GM12878 (cell line): Measurements from ENCODE around the gene DOCK1. TPM values are rescaled to one million over a fixed set of nuclear protein-coding genes. Genes with fewer than 3 reads are reported as not detected.

ENCODE experiments used
- ATAC-seq: fragments of 200-7000 bp; cut with Tn5 transposase; 3 replicates; pipeline ENCODE4 v1.9.1; 2020; ENCODE audit warnings: mild to moderate bottlenecking, moderate library complexity
- BruUV-seq: library from RNA; stranded (reverse); fragments of 400-500 nt; replicated peaks from 2 replicates; lab custom pipeline; 2021; lab: Mats Ljungman, UMichigan
- CTCF ChIA-PET: fragments of 300-600 bp; sonication (Branson Sonifier 250); formaldehyde crosslinking; extraction: SDS; loops from one replicate; lab custom pipeline; 2021; ENCODE audit warnings: inconsistent platforms; lab: Yijun Ruan, JAX
- POLR2A ChIA-PET: fragments of 350-600 bp; formaldehyde crosslinking; extraction: SDS; loops from one replicate; lab custom pipeline; 2021; ENCODE audit warnings: inconsistent platforms; lab: Charles Lee
- RAD21 ChIA-PET: fragments of 300-600 bp; sonication (Branson Sonifier 250); formaldehyde crosslinking; loops from one replicate; lab custom pipeline; 2023; ENCODE audit warnings: antibody characterized with exemption; ENCODE audit not compliant: unreplicated experiment; lab: Charles Lee
- SMC1A ChIA-PET: fragments of 300-600 bp; sonication (Branson Sonifier 250); formaldehyde crosslinking; loops from one replicate; lab custom pipeline; 2023; ENCODE audit not compliant: unreplicated experiment, uncharacterized antibody; lab: Charles Lee
- DNase-seq: peaks from one replicate; pipeline ENCODE4 v3.0.0-alpha.2; 2011; ENCODE audit warnings: low read depth, low spot score
- FAIRE-seq: peaks from 3 replicates; lab custom pipeline; 2011; peaks lifted over from hg19 to GRCh38; lab: Jason Lieb, UNC
- H2AFZ ChIP-seq: 2 replicates; pipeline ENCODE4 v1.6.0; 2011; ENCODE audit warnings: low read depth, low read length, control low read depth; ENCODE audit not compliant: control insufficient read depth
- H3K27ac ChIP-seq: 2 replicates; pipeline ENCODE4 v1.5.1; 2011; ENCODE audit warnings: control low read depth; ENCODE audit not compliant: control insufficient read depth, insufficient read depth
- H3K27me3 ChIP-seq, 2 experiments: replicated peaks in 1 of 2; 2 replicates each; pipeline versions ENCODE4 v1.6.0 to v1.6.1; 2011; ENCODE audit warnings: low read length in 1 of 2; ENCODE audit not compliant: control insufficient read depth in 2 of 2, insufficient read depth in 2 of 2
- H3K36me3 ChIP-seq, 2 experiments: 2 replicates each; pipeline ENCODE4 v1.5.1; 2011; ENCODE audit warnings: low read length in 1 of 2; ENCODE audit not compliant: control insufficient read depth in 2 of 2, insufficient read depth in 2 of 2
- H3K4me1 ChIP-seq: 2 replicates; pipeline ENCODE4 v1.6.1; 2011; ENCODE audit warnings: mild to moderate bottlenecking, low read length, moderate library complexity, mixed read lengths; ENCODE audit not compliant: control insufficient read depth, insufficient read depth
- H3K4me2 ChIP-seq: 2 replicates; pipeline ENCODE4 v1.6.0; 2011; ENCODE audit warnings: control low read depth; ENCODE audit not compliant: control insufficient read depth, insufficient read depth
- H3K4me3 ChIP-seq: fragments of 200-600 bp; sonication (generic); 2 replicates; pipeline ENCODE4 v1.5.1; 2016
- H3K79me2 ChIP-seq: 2 replicates; pipeline ENCODE4 v1.6.0; 2011; ENCODE audit warnings: low read length; ENCODE audit not compliant: control insufficient read depth, insufficient read depth
- H3K9ac ChIP-seq: 2 replicates; pipeline ENCODE4 v1.8.0; 2011; ENCODE audit warnings: low read length, control low read depth, mixed read lengths; ENCODE audit not compliant: control insufficient read depth, insufficient read depth
- H3K9me3 ChIP-seq: replicated peaks from 3 replicates; pipeline ENCODE4 v1.5.1; 2011; ENCODE audit warnings: mild to moderate bottlenecking, low read length; ENCODE audit not compliant: control insufficient read depth, insufficient read depth
- H4K20me1 ChIP-seq: 2 replicates; pipeline ENCODE4 v1.6.0; 2011; ENCODE audit not compliant: control insufficient read depth, insufficient read depth
- ATF7 ChIP-seq: fragments of 450-650 bp; IDR thresholded peaks from 2 replicates; pipeline ENCODE4 v1.6.1; 2016; ENCODE audit warnings: low read depth, mild to moderate bottlenecking
- BACH1 ChIP-seq: fragments of 450-650 bp; IDR thresholded peaks from 2 replicates; pipeline ENCODE4 v1.6.1; 2017; ENCODE audit warnings: mild to moderate bottlenecking, borderline replicate concordance
- CBFB ChIP-seq: IDR thresholded peaks from 2 replicates; pipeline ENCODE4 v1.6.1; 2016; ENCODE audit warnings: antibody characterized with exemption, low read depth
- EGR1 ChIP-seq, 2 experiments: IDR thresholded peaks; 1 replicate in 1 of 2; 2 replicates in 1 of 2; pipeline ENCODE4 v1.6.1; 2011 to 2012; ENCODE audit warnings: low read depth in 2 of 2, low read length in 2 of 2, borderline replicate concordance in 1 of 2, mild to moderate bottlenecking in 1 of 2, moderate library complexity in 1 of 2
- POU2F2 ChIP-seq: IDR thresholded peaks from 3 replicates; pipeline ENCODE4 v1.6.1; 2011; ENCODE audit warnings: low read depth, mild to moderate bottlenecking, low read length, borderline replicate concordance
- RB1 ChIP-seq: fragments of 450-650 bp; formaldehyde crosslinking; IDR thresholded peaks from 2 replicates; pipeline ENCODE4 v1.6.1; 2017; ENCODE audit warnings: mild to moderate bottlenecking, borderline replicate concordance
- RBBP5 ChIP-seq: fragments of 200-600 bp; sonication (generic); conservative IDR thresholded peaks from 2 replicates; pipeline ENCODE4 v1.6.1; 2016
- RCOR1 ChIP-seq: conservative IDR thresholded peaks from 2 replicates; pipeline ENCODE4 v1.6.1; 2012; ENCODE audit warnings: low read depth, low read length, improper control_type of control experiment
- WGBS: methylation state at CpG from one replicate; pipeline ENCODE4 v1.1.6; 2016; ENCODE audit warnings: low lambda C conversion rate; ENCODE audit not compliant: insufficient replicate concordance, insufficient coverage; ENCODE audit errors: missing lambda C conversion rate; 5-methylcytosine and 5-hydroxymethylcytosine counted together
- in situ Hi-C: fragments of 300-500 bp; cut with MboI; formaldehyde crosslinking; loops from 9 replicates; pipeline ENCODE4 v1.14.3; 2018; ENCODE audit warnings: mixed read lengths
- intact Hi-C: fragments of 100-400 bp; cut with micrococcal nuclease; formaldehyde crosslinking; loops from one replicate; pipeline ENCODE4 v1.14.2; 2022; ENCODE audit not compliant: unreplicated experiment
- polyA plus RNA-seq, 11 experiments: library from polyadenylated mRNA; depleted of rRNA in 4 of 11; unstranded in 6 of 11; stranded (reverse) in 5 of 11; fragments of >200 nt; fragmentation: Nextera tagmentation in 4 of 11; fragmentation: Illumina TruSeq in 1 of 11; extraction: Ambion mirVana in 4 of 11; extraction: Trizol in 1 of 11; gene quantifications; 1 replicate in 1 of 11; 2 replicates in 10 of 11; pipeline versions ENCODE4 v1.2.1 to v1.2.3, GENCODE V29; 2011 to 2016; ENCODE audit warnings: inconsistent platforms in 2 of 11, missing spikeins in 2 of 11, low read depth in 1 of 11
- total RNA-seq, 4 experiments: library from RNA; depleted of rRNA in 3 of 4; stranded (reverse); fragments of >200 nt in 3 of 4; fragmentation: Illumina TruSeq in 1 of 4; extraction: Trizol in 1 of 4; gene quantifications; 2 replicates each; pipeline versions ENCODE4 v1.2.1 to v1.2.3, GENCODE V29; 2013 to 2021
- TF ChIP-seq, protein P1 (sequence below): fragments of 450-650 bp; IDR thresholded peaks from 2 replicates; pipeline ENCODE4 v1.6.1; 2018; ENCODE audit warnings: mild to moderate bottlenecking, low read depth, moderate library complexity; ENCODE audit not compliant: partially characterized antibody
- TF ChIP-seq, protein P2 (sequence below): fragments of 450-650 bp; IDR thresholded peaks from 2 replicates; pipeline ENCODE4 v1.6.1; 2014; ENCODE audit warnings: mild to moderate bottlenecking
- TF ChIP-seq, protein P3 (sequence below): IDR thresholded peaks from 2 replicates; pipeline ENCODE4 v1.6.1; 2012; ENCODE audit warnings: low read length, inconsistent platforms
- TF ChIP-seq, protein P4 (sequence below): fragments of 450-650 bp; IDR thresholded peaks from 2 replicates; pipeline ENCODE4 v1.6.1; 2017; ENCODE audit warnings: antibody characterized with exemption, mild to moderate bottlenecking, moderate library complexity
- TF ChIP-seq, protein P5 (sequence below): IDR thresholded peaks from 2 replicates; pipeline ENCODE4 v1.6.1; 2011; ENCODE audit warnings: borderline replicate concordance, low read depth, mild to moderate bottlenecking, moderate library complexity, mixed read lengths, low read length; ENCODE audit not compliant: insufficient read depth; ENCODE audit errors: extremely low read length

DOCK1 gene
- total and polyA plus RNA-seq, 10 of the 15 experiments (the other 5 are each of a cell fraction or from before 2014, with no cell fraction given): 0.05 to 0.18 TPM; not detected in 8

DNA sequence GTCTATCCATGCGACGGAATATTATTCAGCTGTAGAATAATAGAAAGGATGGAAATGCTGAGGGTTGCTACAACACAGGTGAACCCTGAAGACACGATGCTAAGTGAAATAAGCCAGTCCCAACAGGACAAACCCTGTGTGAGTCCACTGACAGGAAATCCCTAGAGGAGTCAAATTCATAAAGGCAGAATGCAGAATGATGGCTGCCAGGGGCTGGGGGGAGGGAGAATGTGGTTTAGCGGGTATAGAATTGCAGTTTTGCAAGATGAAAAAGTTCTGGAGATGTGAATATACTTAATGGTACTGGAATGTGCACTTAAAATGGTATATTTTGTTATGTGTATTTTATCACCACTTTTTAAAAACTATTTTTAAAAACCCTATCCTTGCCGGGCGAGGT lies 36.9 kb upstream of the DOCK1 start:
- ChIA-PET SMC1A (no interaction called here), POLR2A (no interaction called here), RAD21 (no interaction called here), CTCF (no interaction called here)
- Histone ChIP-seq H3K4me1 (no peaks in the 10 kb centered on the region), H3K27ac (no peak overlapping the region), H3K79me2 (no peaks in the 10 kb centered on the region), H3K4me3 (no peak overlapping the region), H2AFZ (no peak overlapping the region), H3K27me3 (no peaks in the 10 kb centered on the region), H4K20me1 (no peaks in the 10 kb centered on the region), H3K4me2 (no peak overlapping the region), H3K36me3 (no peaks in the 10 kb centered on the region), H3K9me3 (no peaks in the 10 kb centered on the region; the same call in 2 of the 3 replicates), H3K9ac (no peak overlapping the region)
- ATAC-seq (no peak), FAIRE-seq (no peak), DNase-seq (no peak)
- intact Hi-C loops (no loop called here), in situ Hi-C loops (no loop called here)
- 19% methylated on average over 6 of the region's 6 CpGs for WGBS
- no TSS peak for BruUV-seq
- TF ChIP-seq, protein P1, sequence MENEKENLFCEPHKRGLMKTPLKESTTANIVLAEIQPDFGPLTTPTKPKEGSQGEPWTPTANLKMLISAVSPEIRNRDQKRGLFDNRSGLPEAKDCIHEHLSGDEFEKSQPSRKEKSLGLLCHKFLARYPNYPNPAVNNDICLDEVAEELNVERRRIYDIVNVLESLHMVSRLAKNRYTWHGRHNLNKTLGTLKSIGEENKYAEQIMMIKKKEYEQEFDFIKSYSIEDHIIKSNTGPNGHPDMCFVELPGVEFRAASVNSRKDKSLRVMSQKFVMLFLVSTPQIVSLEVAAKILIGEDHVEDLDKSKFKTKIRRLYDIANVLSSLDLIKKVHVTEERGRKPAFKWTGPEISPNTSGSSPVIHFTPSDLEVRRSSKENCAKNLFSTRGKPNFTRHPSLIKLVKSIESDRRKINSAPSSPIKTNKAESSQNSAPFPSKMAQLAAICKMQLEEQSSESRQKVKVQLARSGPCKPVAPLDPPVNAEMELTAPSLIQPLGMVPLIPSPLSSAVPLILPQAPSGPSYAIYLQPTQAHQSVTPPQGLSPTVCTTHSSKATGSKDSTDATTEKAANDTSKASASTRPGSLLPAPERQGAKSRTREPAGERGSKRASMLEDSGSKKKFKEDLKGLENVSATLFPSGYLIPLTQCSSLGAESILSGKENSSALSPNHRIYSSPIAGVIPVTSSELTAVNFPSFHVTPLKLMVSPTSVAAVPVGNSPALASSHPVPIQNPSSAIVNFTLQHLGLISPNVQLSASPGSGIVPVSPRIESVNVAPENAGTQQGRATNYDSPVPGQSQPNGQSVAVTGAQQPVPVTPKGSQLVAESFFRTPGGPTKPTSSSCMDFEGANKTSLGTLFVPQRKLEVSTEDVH: no peak
- TF ChIP-seq, protein P2, sequence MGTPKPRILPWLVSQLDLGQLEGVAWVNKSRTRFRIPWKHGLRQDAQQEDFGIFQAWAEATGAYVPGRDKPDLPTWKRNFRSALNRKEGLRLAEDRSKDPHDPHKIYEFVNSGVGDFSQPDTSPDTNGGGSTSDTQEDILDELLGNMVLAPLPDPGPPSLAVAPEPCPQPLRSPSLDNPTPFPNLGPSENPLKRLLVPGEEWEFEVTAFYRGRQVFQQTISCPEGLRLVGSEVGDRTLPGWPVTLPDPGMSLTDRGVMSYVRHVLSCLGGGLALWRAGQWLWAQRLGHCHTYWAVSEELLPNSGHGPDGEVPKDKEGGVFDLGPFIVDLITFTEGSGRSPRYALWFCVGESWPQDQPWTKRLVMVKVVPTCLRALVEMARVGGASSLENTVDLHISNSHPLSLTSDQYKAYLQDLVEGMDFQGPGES: no peak
- TF ChIP-seq ATF7 (no peak), RCOR1 (no peak), EGR1 (IDR thresholded peaks at IDR 0.05; ENCODE audit: borderline replicate concordance in 1 of 2, low read depth in 2 of 2, low read length in 2 of 2) (no peak), RB1 (no peak), RBBP5 (no peak), POU2F2 (no peak), CBFB (no peak), BACH1 (no peak)
- TF ChIP-seq, protein P3, sequence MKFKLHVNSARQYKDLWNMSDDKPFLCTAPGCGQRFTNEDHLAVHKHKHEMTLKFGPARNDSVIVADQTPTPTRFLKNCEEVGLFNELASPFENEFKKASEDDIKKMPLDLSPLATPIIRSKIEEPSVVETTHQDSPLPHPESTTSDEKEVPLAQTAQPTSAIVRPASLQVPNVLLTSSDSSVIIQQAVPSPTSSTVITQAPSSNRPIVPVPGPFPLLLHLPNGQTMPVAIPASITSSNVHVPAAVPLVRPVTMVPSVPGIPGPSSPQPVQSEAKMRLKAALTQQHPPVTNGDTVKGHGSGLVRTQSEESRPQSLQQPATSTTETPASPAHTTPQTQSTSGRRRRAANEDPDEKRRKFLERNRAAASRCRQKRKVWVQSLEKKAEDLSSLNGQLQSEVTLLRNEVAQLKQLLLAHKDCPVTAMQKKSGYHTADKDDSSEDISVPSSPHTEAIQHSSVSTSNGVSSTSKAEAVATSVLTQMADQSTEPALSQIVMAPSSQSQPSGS: no peak
- TF ChIP-seq, protein P4, sequence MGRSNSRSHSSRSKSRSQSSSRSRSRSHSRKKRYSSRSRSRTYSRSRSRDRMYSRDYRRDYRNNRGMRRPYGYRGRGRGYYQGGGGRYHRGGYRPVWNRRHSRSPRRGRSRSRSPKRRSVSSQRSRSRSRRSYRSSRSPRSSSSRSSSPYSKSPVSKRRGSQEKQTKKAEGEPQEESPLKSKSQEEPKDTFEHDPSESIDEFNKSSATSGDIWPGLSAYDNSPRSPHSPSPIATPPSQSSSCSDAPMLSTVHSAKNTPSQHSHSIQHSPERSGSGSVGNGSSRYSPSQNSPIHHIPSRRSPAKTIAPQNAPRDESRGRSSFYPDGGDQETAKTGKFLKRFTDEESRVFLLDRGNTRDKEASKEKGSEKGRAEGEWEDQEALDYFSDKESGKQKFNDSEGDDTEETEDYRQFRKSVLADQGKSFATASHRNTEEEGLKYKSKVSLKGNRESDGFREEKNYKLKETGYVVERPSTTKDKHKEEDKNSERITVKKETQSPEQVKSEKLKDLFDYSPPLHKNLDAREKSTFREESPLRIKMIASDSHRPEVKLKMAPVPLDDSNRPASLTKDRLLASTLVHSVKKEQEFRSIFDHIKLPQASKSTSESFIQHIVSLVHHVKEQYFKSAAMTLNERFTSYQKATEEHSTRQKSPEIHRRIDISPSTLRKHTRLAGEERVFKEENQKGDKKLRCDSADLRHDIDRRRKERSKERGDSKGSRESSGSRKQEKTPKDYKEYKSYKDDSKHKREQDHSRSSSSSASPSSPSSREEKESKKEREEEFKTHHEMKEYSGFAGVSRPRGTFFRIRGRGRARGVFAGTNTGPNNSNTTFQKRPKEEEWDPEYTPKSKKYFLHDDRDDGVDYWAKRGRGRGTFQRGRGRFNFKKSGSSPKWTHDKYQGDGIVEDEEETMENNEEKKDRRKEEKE: no peak
- TF ChIP-seq, protein P5, sequence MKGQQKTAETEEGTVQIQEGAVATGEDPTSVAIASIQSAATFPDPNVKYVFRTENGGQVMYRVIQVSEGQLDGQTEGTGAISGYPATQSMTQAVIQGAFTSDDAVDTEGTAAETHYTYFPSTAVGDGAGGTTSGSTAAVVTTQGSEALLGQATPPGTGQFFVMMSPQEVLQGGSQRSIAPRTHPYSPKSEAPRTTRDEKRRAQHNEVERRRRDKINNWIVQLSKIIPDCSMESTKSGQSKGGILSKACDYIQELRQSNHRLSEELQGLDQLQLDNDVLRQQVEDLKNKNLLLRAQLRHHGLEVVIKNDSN: no peak
